T47D (cell line): Measurements from ENCODE around the gene TMEM178B.

ENCODE experiments used
- DNase-seq, 2 experiments: peaks; one replicate each; pipeline versions ENCODE4 v3.0.0 to v3.0.0-alpha.2; 2011 to 2012; ENCODE audit warnings: low read depth in 1 of 2, low spot score in 1 of 2
- JUND ChIP-seq: IDR thresholded peaks from 2 replicates; pipeline ENCODE4 v1.6.1; 2012; ENCODE audit warnings: low read depth
- in situ Hi-C: cut with HindIII; loops from 2 replicates; pipeline ENCODE4 v1.10.0; 2016; ENCODE audit warnings: low sequenced_read_pairs, low pct_unique_long_range_greater_than_20kb

Gene TMEM178B

GRCh38 chr7:141430455-141431139 lies 356.7 kb downstream of the TMEM178B start:
- in situ Hi-C loops, result no loop called here

GRCh38 chr7:141431140-141431479 lies 357.2 kb downstream of the TMEM178B start:
- no peak for TF ChIP-seq JUND
- in situ Hi-C loops, result no loop called here
- DNase-seq, result no peak

More at GRCh38 chr7:141430455-141431139, 356.7 kb downstream of the TMEM178B start:
- no peak for TF ChIP-seq JUND
- DNase-seq, result no peak

GRCh38 chr7:141431711-141432110 lies 357.8 kb downstream of the TMEM178B start:
- no peak for DNase-seq
- no peak for TF ChIP-seq JUND
- in situ Hi-C loops, result no loop called here

- in situ Hi-C loops, result no loop called here
- no peak for TF ChIP-seq JUND
- DNase-seq, result no peak
Observed at GRCh38 chr7:141433698-141434097, 359.8 kb downstream of the TMEM178B start.

- in situ Hi-C loops, result no loop called here
- TF ChIP-seq JUND, result no peak
- no peak for DNase-seq
Observed at GRCh38 chr7:141436139-141436538, 362.3 kb downstream of the TMEM178B start.

GRCh38 chr7:141436575-141437075 lies 362.8 kb downstream of the TMEM178B start:
- no peak for TF ChIP-seq JUND
- in situ Hi-C loops, result no loop called here
- no peak for DNase-seq

GRCh38 chr7:141439164-141439563 lies 365.3 kb downstream of the TMEM178B start:
- TF ChIP-seq JUND, result no peak
- DNase-seq, result no peak
- in situ Hi-C loops, result no loop called here

- no peak for TF ChIP-seq JUND
- in situ Hi-C loops, result no loop called here
- DNase-seq, result no peak
Observed at GRCh38 chr7:141439776-141440175, 365.9 kb downstream of the TMEM178B start.

- in situ Hi-C loops, result no loop called here
- TF ChIP-seq JUND, result no peak
- no peak for DNase-seq
Observed at GRCh38 chr7:141441837-141442627, 368.2 kb downstream of the TMEM178B start.

- TF ChIP-seq JUND, result no peak
- in situ Hi-C loops, result no loop called here
- DNase-seq, result no peak
Observed at GRCh38 chr7:141442781-141443180, 368.9 kb downstream of the TMEM178B start.

GRCh38 chr7:141444961-141445360 lies 371.1 kb downstream of the TMEM178B start:
- in situ Hi-C loops, result no loop called here
- no peak for DNase-seq
- TF ChIP-seq JUND, result no peak

- in situ Hi-C loops, result no loop called here
- TF ChIP-seq JUND, result no peak
- DNase-seq, result peak in 1 of 2 experiments; percentile 8
Observed at GRCh38 chr7:141451232-141451631, 377.4 kb downstream of the TMEM178B start.

GRCh38 chr7:141452911-141453310 lies 379.0 kb downstream of the TMEM178B start:
- in situ Hi-C loops, result no loop called here
- no peak for DNase-seq
- no peak for TF ChIP-seq JUND
